Endothelial cell of umbilical vein (primary cell): ENCODE results near the gene GRB2. TPM values are rescaled to one million over a fixed set of nuclear protein-coding genes. Genes with fewer than 3 reads are reported as not detected.

ENCODE experiments used
- BruUV-seq: library from RNA; stranded (reverse); fragments of 400-500 nt; replicated peaks from 2 replicates; lab custom pipeline; 2021; lab: Mats Ljungman, UMichigan
- CTCF ChIA-PET: fragments of 300-600, 350-600 bp; sonication (Branson Sonifier 250); formaldehyde crosslinking; loops from one replicate; lab custom pipeline; 2021; ENCODE audit warnings: antibody characterized with exemption, inconsistent platforms; lab: Charles Lee
- POLR2A ChIA-PET: fragments of 300-600, 350-600 bp; sonication (Branson Sonifier 250); formaldehyde crosslinking; loops from one replicate; lab custom pipeline; 2021; ENCODE audit warnings: antibody characterized with exemption, inconsistent platforms; lab: Charles Lee
- DNase-seq: peaks from one replicate; pipeline ENCODE4 v3.0.0-alpha.2; 2011; ENCODE audit warnings: low read depth, low spot score
- FAIRE-seq: peaks from 2 replicates; lab custom pipeline; 2011; peaks lifted over from hg19 to GRCh38; lab: Jason Lieb, UNC
- H2AFZ ChIP-seq: 2 replicates; pipeline ENCODE4 v1.6.0; 2012; ENCODE audit warnings: low read depth, low read length, control low read depth, inconsistent platforms
- H3K27ac ChIP-seq: 2 replicates; pipeline ENCODE4 v1.5.1; 2011; ENCODE audit warnings: low read depth, mild to moderate bottlenecking, control low read depth, low read length, moderate library complexity; ENCODE audit not compliant: insufficient read depth
- H3K27me3 ChIP-seq, 2 experiments: 2 replicates each; pipeline versions ENCODE4 v1.6.0 to v1.6.1; 2011; ENCODE audit warnings: low read length in 2 of 2, mixed read lengths in 1 of 2; ENCODE audit not compliant: control insufficient read depth in 2 of 2, insufficient read depth in 2 of 2
- H3K36me3 ChIP-seq, 2 experiments: 2 replicates in 1 of 2; 3 replicates in 1 of 2; pipeline ENCODE4 v1.5.1; 2011; ENCODE audit warnings: low read length in 2 of 2, mild to moderate bottlenecking in 1 of 2, moderate library complexity in 1 of 2; ENCODE audit not compliant: control insufficient read depth in 2 of 2, insufficient read depth in 2 of 2; ENCODE audit errors: extremely low read depth in 1 of 2
- H3K4me1 ChIP-seq: 3 replicates; pipeline ENCODE4 v1.5.1; 2011; ENCODE audit warnings: mild to moderate bottlenecking, low read length; ENCODE audit not compliant: control insufficient read depth, insufficient read depth; ENCODE audit errors: extremely low read depth
- H3K4me2 ChIP-seq: 2 replicates; pipeline ENCODE4 v1.6.1; 2011; ENCODE audit warnings: low read length, control low read depth, mixed read lengths; ENCODE audit not compliant: insufficient read depth
- H3K4me3 ChIP-seq, 3 experiments: fragments of 200-600 bp in 1 of 3; sonication (generic), shearing (Covaris generic) in 1 of 3; replicated peaks in 1 of 3; 2 replicates each; pipeline ENCODE4 v1.5.1; 2011 to 2016; ENCODE audit warnings: control low read depth in 3 of 3, low read length in 3 of 3, mild to moderate bottlenecking in 2 of 3, inconsistent platforms in 1 of 3, low read depth in 1 of 3, moderate library complexity in 1 of 3; ENCODE audit not compliant: insufficient read depth in 1 of 3
- H3K79me2 ChIP-seq: 2 replicates; pipeline ENCODE4 v1.6.0; 2012; ENCODE audit warnings: low read length, inconsistent platforms; ENCODE audit not compliant: control insufficient read depth, insufficient read depth
- H3K9ac ChIP-seq: replicated peaks from 2 replicates; pipeline ENCODE3; 2011; ENCODE audit warnings: low read length, control low read depth; ENCODE audit not compliant: insufficient read depth; ENCODE audit errors: extremely low read depth
- H3K9me1 ChIP-seq: replicated peaks from 3 replicates; pipeline ENCODE4 v1.6.0; 2011; ENCODE audit warnings: mild to moderate bottlenecking, low read length; ENCODE audit not compliant: control insufficient read depth, insufficient read depth; ENCODE audit errors: extremely low read depth
- H3K9me3 ChIP-seq: replicated peaks from 2 replicates; pipeline ENCODE4 v1.5.1; 2012; ENCODE audit warnings: low read length, inconsistent platforms; ENCODE audit not compliant: control insufficient read depth, insufficient read depth
- H4K20me1 ChIP-seq: replicated peaks from 2 replicates; pipeline ENCODE3; 2011; ENCODE audit warnings: mild to moderate bottlenecking, low read length; ENCODE audit not compliant: control insufficient read depth, insufficient read depth; ENCODE audit errors: extremely low read depth
- EZH2 ChIP-seq: IDR thresholded peaks from 2 replicates; pipeline ENCODE4 v1.6.1; 2012; ENCODE audit warnings: borderline replicate concordance, low read depth, mild to moderate bottlenecking, moderate library complexity, low read length, inconsistent platforms; ENCODE audit not compliant: severe bottlenecking
- FOS ChIP-seq: IDR thresholded peaks from 2 replicates; pipeline ENCODE4 v1.6.1; 2011; ENCODE audit warnings: mild to moderate bottlenecking, low read length, moderate library complexity, borderline replicate concordance; ENCODE audit not compliant: insufficient read depth
- GATA2 ChIP-seq: IDR thresholded peaks from 2 replicates; pipeline ENCODE4 v1.7.0; 2011; ENCODE audit warnings: low read depth, mild to moderate bottlenecking, moderate library complexity, mixed read lengths, low read length; ENCODE audit not compliant: insufficient read length, insufficient read depth
- JUN ChIP-seq: IDR thresholded peaks from 2 replicates; pipeline ENCODE4 v1.6.1; 2011; ENCODE audit warnings: borderline replicate concordance, low read depth; ENCODE audit not compliant: insufficient read length, insufficient read depth
- MYC ChIP-seq: IDR thresholded peaks from one replicate; pipeline ENCODE4 v1.6.1; 2011; ENCODE audit warnings: mild to moderate bottlenecking, low read depth, low read length
- POLR2A ChIP-seq: IDR thresholded peaks from 2 replicates; pipeline ENCODE4 v1.6.1; 2012; ENCODE audit warnings: low read depth, mild to moderate bottlenecking, control low read depth, low read length
- POLR2AphosphoS5 ChIP-seq: IDR thresholded peaks from 2 replicates; pipeline ENCODE4 v1.6.1; 2012; ENCODE audit warnings: low read depth, mild to moderate bottlenecking, control low read depth, low read length, moderate library complexity; ENCODE audit not compliant: insufficient read depth
- dilution Hi-C: fragments of 300-500 bp; cut with MboI; formaldehyde crosslinking; loops from one replicate; pipeline ENCODE4 v1.15.0; 2019; ENCODE audit warnings: low sequenced_read_pairs; ENCODE audit not compliant: extremely low pct_ligation_motif_present
- intact Hi-C: fragments of 100-400 bp; cut with micrococcal nuclease; formaldehyde crosslinking; loops from one replicate; pipeline ENCODE4 v1.10.0; 2022
- polyA plus RNA-seq, 4 experiments: library from polyadenylated mRNA; depleted of rRNA in 3 of 4; stranded (reverse) in 3 of 4; unstranded in 1 of 4; fragments of >200 nt; gene quantifications; 2 replicates each; pipeline versions ENCODE4 v1.2.1 to v1.2.3, GENCODE V29; 2011 to 2012; ENCODE audit warnings: missing spikeins in 1 of 4
- total RNA-seq: library from RNA; stranded (reverse); gene quantifications from 2 replicates; pipeline ENCODE4 v1.2.3, GENCODE V29; 2021
- TF ChIP-seq, protein P1 (sequence below): IDR thresholded peaks from 2 replicates; pipeline ENCODE4 v1.6.1; 2011; ENCODE audit not compliant: insufficient read depth, insufficient read length
- TF ChIP-seq, protein P2 (sequence below), 2 donors: IDR thresholded peaks; 1 replicate in 1 of 2; 2 replicates in 1 of 2; pipeline ENCODE4 v1.5.1; 2011; ENCODE audit warnings: low read length in 2 of 2, mild to moderate bottlenecking in 2 of 2, moderate library complexity in 2 of 2, control low read depth in 1 of 2, inconsistent platforms in 1 of 2, low read depth in 1 of 2; ENCODE audit not compliant: insufficient read depth in 1 of 2; ENCODE audit errors: extremely low read depth in 1 of 2

GRB2 gene
- total and polyA plus RNA-seq, 2 donors (not counting 3 experiments of a cell fraction or from before 2014, with no cell fraction given) = 51.5 to 93.9 TPM

DNA sequence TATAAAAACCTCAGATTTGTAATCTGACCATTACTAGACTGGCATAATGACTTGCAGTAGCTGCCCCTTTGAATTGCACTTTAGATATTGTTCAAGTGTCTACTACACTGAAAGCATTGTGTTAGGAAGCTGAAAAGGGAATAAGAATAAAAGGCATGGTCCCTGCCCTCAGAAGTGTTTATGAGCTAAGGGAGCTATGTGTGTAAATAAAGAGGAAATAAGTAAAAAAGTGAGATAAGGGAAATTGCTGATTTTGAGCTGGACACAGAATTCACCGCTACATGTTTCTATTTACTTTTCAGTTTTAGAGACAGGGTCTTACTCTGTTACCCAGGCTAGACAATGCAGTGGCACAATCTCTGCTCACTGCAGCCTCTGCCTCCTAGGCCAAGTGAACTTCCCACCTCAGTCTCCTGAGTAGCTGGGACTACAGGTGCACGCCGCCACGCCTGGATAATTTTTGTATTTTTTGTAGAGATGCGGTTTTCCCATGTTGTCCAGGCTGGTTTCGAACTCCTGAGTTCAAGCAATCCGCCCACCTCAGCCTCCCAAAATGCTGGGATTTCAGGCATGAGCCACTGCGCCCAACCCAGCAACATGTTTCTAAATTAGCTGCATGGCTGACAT, 57.0 kb downstream of the GRB2 start:
- no TSS peak for BruUV-seq
- Histone ChIP-seq H3K4me2 (no peak overlapping the region), H3K9ac (no peak overlapping the region), H3K4me1 (no peaks in the 10 kb centered on the region), H2AFZ (no peak overlapping the region), H4K20me1 (peaks cover 6% of the 10 kb centered on the region), H3K79me2 (peaks cover 54% of the 10 kb centered on the region), H3K36me3 (no peaks in the 10 kb centered on the region), H3K27me3 (no peaks in the 10 kb centered on the region), H3K27ac (no peak overlapping the region), H3K9me1 (no peaks in the 10 kb centered on the region), H3K4me3 (no peak overlapping the region), H3K9me3 (no peaks in the 10 kb centered on the region)
- dilution Hi-C loops = no loop called here
- intact Hi-C loops = no loop called here
- TF ChIP-seq, protein P1, sequence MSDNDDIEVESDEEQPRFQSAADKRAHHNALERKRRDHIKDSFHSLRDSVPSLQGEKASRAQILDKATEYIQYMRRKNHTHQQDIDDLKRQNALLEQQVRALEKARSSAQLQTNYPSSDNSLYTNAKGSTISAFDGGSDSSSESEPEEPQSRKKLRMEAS = no peak
- TF ChIP-seq FOS (no peak), GATA2 (no peak)
- ChIA-PET CTCF (interaction anchor here (0.7 to 1.5 kb wide), 4 partner anchors 22 to 181 kb away, joined by 4 to 5 read pairs (median 4); partner anchors contain the start of gene GRB2), POLR2A (interaction anchor here (1.4 kb wide), 1 partner anchor 45 kb away, joined by 3 read pairs; no protein-coding TSS in a partner anchor)
- FAIRE-seq = no peak
- DNase-seq = no peak

DNA sequence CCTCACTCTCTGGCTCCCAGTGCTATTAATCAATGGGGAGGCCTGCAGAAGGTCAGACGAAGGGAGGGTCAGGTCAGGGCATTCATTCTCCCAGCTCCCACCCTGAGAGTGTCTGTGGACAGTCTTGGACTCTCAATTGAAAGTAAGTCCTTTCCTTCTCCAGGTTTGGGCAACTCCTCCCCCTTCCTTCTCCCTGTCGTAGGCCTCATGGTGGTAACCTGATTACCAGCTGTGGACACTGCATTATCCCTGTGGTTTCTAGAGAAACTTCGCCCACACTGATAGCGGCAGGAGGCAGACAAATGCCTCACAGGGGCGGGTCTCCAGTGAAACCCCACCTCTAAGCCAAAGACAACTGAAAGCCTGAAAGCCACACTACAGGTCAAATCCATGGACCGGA, 58.6 kb downstream of the GRB2 start:
- no TSS peak for BruUV-seq

More for the DNA sequence above, 58.6 kb downstream of the GRB2 start:
- Histone ChIP-seq H3K4me2 (no peak overlapping the region), H3K4me3 (no peak overlapping the region), H4K20me1 (peaks cover 6% of the 10 kb centered on the region), H3K79me2 (peaks cover 53% of the 10 kb centered on the region), H3K4me1 (no peaks in the 10 kb centered on the region), H3K9me3 (no peaks in the 10 kb centered on the region), H3K27ac (no peak overlapping the region), H3K9ac (no peak overlapping the region), H3K9me1 (no peaks in the 10 kb centered on the region), H3K36me3 (no peaks in the 10 kb centered on the region), H3K27me3 (no peaks in the 10 kb centered on the region), H2AFZ (no peak overlapping the region)
- dilution Hi-C loops (no loop called here), intact Hi-C loops (no loop called here)
- TF ChIP-seq, protein P2, sequence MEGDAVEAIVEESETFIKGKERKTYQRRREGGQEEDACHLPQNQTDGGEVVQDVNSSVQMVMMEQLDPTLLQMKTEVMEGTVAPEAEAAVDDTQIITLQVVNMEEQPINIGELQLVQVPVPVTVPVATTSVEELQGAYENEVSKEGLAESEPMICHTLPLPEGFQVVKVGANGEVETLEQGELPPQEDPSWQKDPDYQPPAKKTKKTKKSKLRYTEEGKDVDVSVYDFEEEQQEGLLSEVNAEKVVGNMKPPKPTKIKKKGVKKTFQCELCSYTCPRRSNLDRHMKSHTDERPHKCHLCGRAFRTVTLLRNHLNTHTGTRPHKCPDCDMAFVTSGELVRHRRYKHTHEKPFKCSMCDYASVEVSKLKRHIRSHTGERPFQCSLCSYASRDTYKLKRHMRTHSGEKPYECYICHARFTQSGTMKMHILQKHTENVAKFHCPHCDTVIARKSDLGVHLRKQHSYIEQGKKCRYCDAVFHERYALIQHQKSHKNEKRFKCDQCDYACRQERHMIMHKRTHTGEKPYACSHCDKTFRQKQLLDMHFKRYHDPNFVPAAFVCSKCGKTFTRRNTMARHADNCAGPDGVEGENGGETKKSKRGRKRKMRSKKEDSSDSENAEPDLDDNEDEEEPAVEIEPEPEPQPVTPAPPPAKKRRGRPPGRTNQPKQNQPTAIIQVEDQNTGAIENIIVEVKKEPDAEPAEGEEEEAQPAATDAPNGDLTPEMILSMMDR (IDR thresholded peaks at IDR 0.05; ENCODE audit: extremely low read depth in 1 of 2, insufficient read depth in 1 of 2, low read depth in 1 of 2, low read length in 2 of 2) = no peak
- TF ChIP-seq FOS = no peak
- TF ChIP-seq GATA2 = no peak
- TF ChIP-seq, protein P1 = no peak
- no peak for TF ChIP-seq MYC
- TF ChIP-seq EZH2 = no peak
- TF ChIP-seq POLR2AphosphoS5 = no peak
- TF ChIP-seq POLR2A = no peak
- TF ChIP-seq JUN = no peak
- DNase-seq = no peak
- ChIA-PET POLR2A (no interaction called here), CTCF (interaction anchor here (1.1 kb wide), 1 partner anchor 106 kb away, joined by 3 read pairs; no protein-coding TSS in a partner anchor)
- FAIRE-seq = no peak
